Measurements from ENCODE around the gene SLC39A9.
A peak's percentile ranks its signal among the peaks of the same experiment; 100 is the strongest.

The SLC39A9 gene

GRCh38 chr14:69398053-69398817 is at the start of gene SLC39A9, which contains the start of gene ERH:
Gene SLC39A9, plus strand, starts transcription at chr14:69398692. Its CDS starts 678 bp downstream, at chr14:69399370.
Gene ERH, minus strand, starts transcription at chr14:69398299. Its CDS starts 66 bp downstream, at chr14:69398233.
- TF ChIP-seq CTBP1 (IDR thresholded peaks at IDR 0.05; ENCODE audit: borderline replicate concordance) (no peak), LEF1 (IDR thresholded peaks at IDR 0.05; ENCODE audit: borderline replicate concordance) (no peak), SP1 (IDR thresholded peaks at IDR 0.05) (no peak), L3MBTL2 (conservative IDR thresholded peaks at IDR 0.05) (peak; percentile 79), FOXA1 (IDR thresholded peaks at IDR 0.05) (no peak), ZNF384 (IDR thresholded peaks at IDR 0.05) (no peak), PKNOX1 (IDR thresholded peaks at IDR 0.05) (peak; percentile 40), HDGF (IDR thresholded peaks at IDR 0.05; ENCODE audit: borderline replicate concordance) (no peak), ELF4 (IDR thresholded peaks at IDR 0.05) (peak; percentile 98), BHLHE40 (IDR thresholded peaks at IDR 0.05; ENCODE audit: borderline replicate concordance) (no peak), NFRKB (IDR thresholded peaks at IDR 0.05) (peak; percentile 95), SUZ12 (IDR thresholded peaks at IDR 0.05) (no peak), FOXK2 (IDR thresholded peaks at IDR 0.05) (no peak), ARNT (IDR thresholded peaks at IDR 0.05) (no peak), TARDBP (IDR thresholded peaks at IDR 0.05) (peak; percentile 72; the same call in 1 of the 2 replicates), FOXM1 (IDR thresholded peaks at IDR 0.05; ENCODE audit: borderline replicate concordance) (no peak)
- CTCF ChIA-PET: interaction anchor here (0.6 kb wide), 1 partner anchor 112 kb away, joined by 4 read pairs; no protein-coding TSS in a partner anchor
- DNase-seq (ENCODE audit: extremely low spot score): peak; percentile 90
- POLR2A ChIA-PET: interaction anchor here (0.6 to 1.9 kb wide), 22 partner anchors 9 to 1582 kb away, joined by 3 to 15 read pairs (median 3); partner anchors contain the start of genes GALNT16, SRSF5 and ZFYVE26

GRCh38 chr14:69349091-69349777 is 49.3 kb upstream of the SLC39A9 start:
- ChIA-PET POLR2A (no interaction called here), CTCF (no interaction called here)
- DNase-seq (ENCODE audit: extremely low spot score): no peak
- TF ChIP-seq ZNF384 (IDR thresholded peaks at IDR 0.05) (no peak), L3MBTL2 (conservative IDR thresholded peaks at IDR 0.05) (no peak), FOXK2 (IDR thresholded peaks at IDR 0.05) (no peak), FOXA1 (IDR thresholded peaks at IDR 0.05) (no peak), HDGF (IDR thresholded peaks at IDR 0.05; ENCODE audit: borderline replicate concordance) (no peak), PKNOX1 (IDR thresholded peaks at IDR 0.05) (no peak), SP1 (IDR thresholded peaks at IDR 0.05) (no peak), LEF1 (IDR thresholded peaks at IDR 0.05; ENCODE audit: borderline replicate concordance) (no peak), FOXM1 (IDR thresholded peaks at IDR 0.05; ENCODE audit: borderline replicate concordance) (no peak), CTBP1 (IDR thresholded peaks at IDR 0.05; ENCODE audit: borderline replicate concordance) (no peak), NFRKB (IDR thresholded peaks at IDR 0.05) (no peak), BHLHE40 (IDR thresholded peaks at IDR 0.05; ENCODE audit: borderline replicate concordance) (no peak), SUZ12 (IDR thresholded peaks at IDR 0.05) (no peak), TARDBP (IDR thresholded peaks at IDR 0.05) (no peak), ELF4 (IDR thresholded peaks at IDR 0.05) (no peak), ARNT (IDR thresholded peaks at IDR 0.05) (no peak)

GRCh38 chr14:69350892-69351291 is 47.6 kb upstream of the SLC39A9 start:
- no peak for DNase-seq (ENCODE audit: extremely low spot score)
- POLR2A ChIA-PET: interaction anchor here (1.2 kb wide), 1 partner anchor 99 kb away, joined by 3 read pairs; no protein-coding TSS in a partner anchor
- CTCF ChIA-PET: no interaction called here
- TF ChIP-seq LEF1 (IDR thresholded peaks at IDR 0.05; ENCODE audit: borderline replicate concordance): no peak
- no peak for TF ChIP-seq NFRKB (IDR thresholded peaks at IDR 0.05)
- no peak for TF ChIP-seq BHLHE40 (IDR thresholded peaks at IDR 0.05; ENCODE audit: borderline replicate concordance)
- TF ChIP-seq CTBP1 (IDR thresholded peaks at IDR 0.05; ENCODE audit: borderline replicate concordance): no peak
- TF ChIP-seq HDGF (IDR thresholded peaks at IDR 0.05; ENCODE audit: borderline replicate concordance): no peak
- no peak for TF ChIP-seq TARDBP (IDR thresholded peaks at IDR 0.05)
- no peak for TF ChIP-seq FOXM1 (IDR thresholded peaks at IDR 0.05; ENCODE audit: borderline replicate concordance)

- ChIA-PET POLR2A (interaction anchor here (1.2 kb wide), 1 partner anchor 100 kb away, joined by 3 read pairs; no protein-coding TSS in a partner anchor), CTCF (no interaction called here)
- no peak for DNase-seq (ENCODE audit: extremely low spot score)
- no peak for TF ChIP-seq FOXK2 (IDR thresholded peaks at IDR 0.05)
- no peak for TF ChIP-seq FOXM1 (IDR thresholded peaks at IDR 0.05; ENCODE audit: borderline replicate concordance)
- no peak for TF ChIP-seq FOXA1 (IDR thresholded peaks at IDR 0.05)
- TF ChIP-seq HDGF (IDR thresholded peaks at IDR 0.05; ENCODE audit: borderline replicate concordance): no peak
- TF ChIP-seq BHLHE40 (IDR thresholded peaks at IDR 0.05; ENCODE audit: borderline replicate concordance): no peak
- no peak for TF ChIP-seq CTBP1 (IDR thresholded peaks at IDR 0.05; ENCODE audit: borderline replicate concordance)
- no peak for TF ChIP-seq SUZ12 (IDR thresholded peaks at IDR 0.05)
- TF ChIP-seq ZNF384 (IDR thresholded peaks at IDR 0.05): no peak
- no peak for TF ChIP-seq ARNT (IDR thresholded peaks at IDR 0.05)
- TF ChIP-seq TARDBP (IDR thresholded peaks at IDR 0.05): no peak
- TF ChIP-seq NFRKB (IDR thresholded peaks at IDR 0.05): no peak
These were observed 47.1 kb upstream of the SLC39A9 start for GRCh38 chr14:69351385-69351784.

- DNase-seq (ENCODE audit: extremely low spot score): no peak
- TF ChIP-seq ARNT (IDR thresholded peaks at IDR 0.05): no peak
- no peak for TF ChIP-seq SUZ12 (IDR thresholded peaks at IDR 0.05)
- CTCF ChIA-PET: no interaction called here
- POLR2A ChIA-PET: no interaction called here
These were observed 46.6 kb upstream of the SLC39A9 start for GRCh38 chr14:69351911-69352310.

GRCh38 chr14:69353168-69353567 is 45.3 kb upstream of the SLC39A9 start:
- DNase-seq (ENCODE audit: extremely low spot score): no peak
- no peak for TF ChIP-seq ELF4 (IDR thresholded peaks at IDR 0.05)
- no peak for TF ChIP-seq PKNOX1 (IDR thresholded peaks at IDR 0.05)
- no peak for TF ChIP-seq FOXK2 (IDR thresholded peaks at IDR 0.05)
- TF ChIP-seq ARNT (IDR thresholded peaks at IDR 0.05): no peak
- TF ChIP-seq LEF1 (IDR thresholded peaks at IDR 0.05; ENCODE audit: borderline replicate concordance): no peak
- TF ChIP-seq CTBP1 (IDR thresholded peaks at IDR 0.05; ENCODE audit: borderline replicate concordance): no peak
- TF ChIP-seq SP1 (IDR thresholded peaks at IDR 0.05): no peak
- no peak for TF ChIP-seq L3MBTL2 (conservative IDR thresholded peaks at IDR 0.05)
- no peak for TF ChIP-seq NFRKB (IDR thresholded peaks at IDR 0.05)
- no peak for TF ChIP-seq SUZ12 (IDR thresholded peaks at IDR 0.05)
- TF ChIP-seq HDGF (IDR thresholded peaks at IDR 0.05; ENCODE audit: borderline replicate concordance): no peak
- no peak for TF ChIP-seq BHLHE40 (IDR thresholded peaks at IDR 0.05; ENCODE audit: borderline replicate concordance)
- TF ChIP-seq TARDBP (IDR thresholded peaks at IDR 0.05): no peak
- TF ChIP-seq FOXM1 (IDR thresholded peaks at IDR 0.05; ENCODE audit: borderline replicate concordance): no peak
- TF ChIP-seq FOXA1 (IDR thresholded peaks at IDR 0.05): no peak
- TF ChIP-seq ZNF384 (IDR thresholded peaks at IDR 0.05): no peak
- ChIA-PET POLR2A (no interaction called here), CTCF (no interaction called here)
